Measurements from ENCODE around the gene AP1S3.

Gene AP1S3

GRCh38 chr2:223729781-223730180, 107.6 kb downstream of the AP1S3 start:
- in situ Hi-C loops (cut with MboI; ENCODE audit: low pct_unique_long_range_greater_than_20kb, low sequenced_read_pairs, unreplicated experiment): no loop called here
- no peak for DNase-seq (ENCODE audit: low spot score)
- TF ChIP-seq CTCF (IDR thresholded peaks at IDR 0.05; ENCODE audit: extremely low read depth, insufficient read depth, missing control alignments): no peak

GRCh38 chr2:223727562-223727961, 109.8 kb downstream of the AP1S3 start:
- in situ Hi-C loops (cut with MboI; ENCODE audit: low pct_unique_long_range_greater_than_20kb, low sequenced_read_pairs, unreplicated experiment): no loop called here
- peak; percentile 70 for TF ChIP-seq CTCF (IDR thresholded peaks at IDR 0.05; ENCODE audit: extremely low read depth, insufficient read depth, missing control alignments)
- DNase-seq (ENCODE audit: low spot score): peak; percentile 70

- TF ChIP-seq CTCF (IDR thresholded peaks at IDR 0.05; ENCODE audit: extremely low read depth, insufficient read depth, missing control alignments): no peak
- no peak for DNase-seq (ENCODE audit: low spot score)
- in situ Hi-C loops (cut with MboI; ENCODE audit: low pct_unique_long_range_greater_than_20kb, low sequenced_read_pairs, unreplicated experiment): no loop called here
Observed at GRCh38 chr2:223725986-223726970, 111.1 kb downstream of the AP1S3 start.

- in situ Hi-C loops (cut with MboI; ENCODE audit: low pct_unique_long_range_greater_than_20kb, low sequenced_read_pairs, unreplicated experiment): no loop called here
- DNase-seq (ENCODE audit: low spot score): no peak
- no peak for TF ChIP-seq CTCF (IDR thresholded peaks at IDR 0.05; ENCODE audit: extremely low read depth, insufficient read depth, missing control alignments)
Observed at GRCh38 chr2:223725494-223725893, 111.9 kb downstream of the AP1S3 start.

- DNase-seq (ENCODE audit: low spot score): no peak
- no peak for TF ChIP-seq CTCF (IDR thresholded peaks at IDR 0.05; ENCODE audit: extremely low read depth, insufficient read depth, missing control alignments)
- in situ Hi-C loops (cut with MboI; ENCODE audit: low pct_unique_long_range_greater_than_20kb, low sequenced_read_pairs, unreplicated experiment): no loop called here
Observed at GRCh38 chr2:223724861-223725260, 112.5 kb downstream of the AP1S3 start.

GRCh38 chr2:223723954-223724411, 113.4 kb downstream of the AP1S3 start:
- no peak for DNase-seq (ENCODE audit: low spot score)
- in situ Hi-C loops (cut with MboI; ENCODE audit: low pct_unique_long_range_greater_than_20kb, low sequenced_read_pairs, unreplicated experiment): no loop called here
- TF ChIP-seq CTCF (IDR thresholded peaks at IDR 0.05; ENCODE audit: extremely low read depth, insufficient read depth, missing control alignments): no peak

All from GM13977 (cell line).